Measurements from ENCODE around the gene ZNF579. TPM values are rescaled to one million over a fixed set of nuclear protein-coding genes. Genes with fewer than 3 reads are reported as not detected.
A peak's percentile ranks its signal among the peaks of the same experiment; 100 is the strongest.
"Not testable (repeated sequence)": the region's sequence is repeated elsewhere in the genome, so short reads cannot be mapped to it uniquely, and the experiment has no call there.

The ZNF579 gene
- total RNA-seq, 1 donor from 2014 or later: 35.0 TPM

DNA sequence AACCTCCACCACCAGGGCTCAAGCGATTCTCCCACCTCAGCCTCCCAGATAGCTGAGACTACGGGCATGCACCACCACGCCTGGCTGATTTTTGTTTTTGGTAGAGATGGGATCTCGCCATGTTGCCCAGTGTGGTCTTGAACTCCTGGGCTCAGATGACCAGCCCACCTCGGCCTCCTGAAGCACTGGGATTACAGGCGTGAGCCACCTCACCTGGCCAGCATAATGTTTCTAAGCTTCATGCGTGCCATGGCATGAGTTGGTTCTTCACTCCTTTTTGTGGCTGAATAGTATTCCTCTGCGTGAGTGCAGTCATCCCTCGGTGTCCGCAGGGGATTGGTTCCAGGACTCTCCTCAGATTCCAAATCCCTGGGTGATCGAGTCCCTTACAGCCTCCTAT, 4.2 kb upstream of the ZNF579 start:
- H3K9me3 Mint-ChIP-seq: no peaks in the 10 kb centered on the region
- no peaks in the 10 kb centered on the region for H3K27me3 Mint-ChIP-seq (ENCODE audit: low read depth)
- no peak for DNase-seq (ENCODE audit: low spot score in 2 of 2, unreplicated experiment in 2 of 2)
- TF ChIP-seq, protein P1, sequence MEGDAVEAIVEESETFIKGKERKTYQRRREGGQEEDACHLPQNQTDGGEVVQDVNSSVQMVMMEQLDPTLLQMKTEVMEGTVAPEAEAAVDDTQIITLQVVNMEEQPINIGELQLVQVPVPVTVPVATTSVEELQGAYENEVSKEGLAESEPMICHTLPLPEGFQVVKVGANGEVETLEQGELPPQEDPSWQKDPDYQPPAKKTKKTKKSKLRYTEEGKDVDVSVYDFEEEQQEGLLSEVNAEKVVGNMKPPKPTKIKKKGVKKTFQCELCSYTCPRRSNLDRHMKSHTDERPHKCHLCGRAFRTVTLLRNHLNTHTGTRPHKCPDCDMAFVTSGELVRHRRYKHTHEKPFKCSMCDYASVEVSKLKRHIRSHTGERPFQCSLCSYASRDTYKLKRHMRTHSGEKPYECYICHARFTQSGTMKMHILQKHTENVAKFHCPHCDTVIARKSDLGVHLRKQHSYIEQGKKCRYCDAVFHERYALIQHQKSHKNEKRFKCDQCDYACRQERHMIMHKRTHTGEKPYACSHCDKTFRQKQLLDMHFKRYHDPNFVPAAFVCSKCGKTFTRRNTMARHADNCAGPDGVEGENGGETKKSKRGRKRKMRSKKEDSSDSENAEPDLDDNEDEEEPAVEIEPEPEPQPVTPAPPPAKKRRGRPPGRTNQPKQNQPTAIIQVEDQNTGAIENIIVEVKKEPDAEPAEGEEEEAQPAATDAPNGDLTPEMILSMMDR (IDR thresholded peaks at IDR 0.05; ENCODE audit: unreplicated experiment): no peak
- H3K36me3 Mint-ChIP-seq: peaks cover under 1% of the 10 kb centered on the region
- H3K4me3 Mint-ChIP-seq: peak overlapping the region; percentile 75
- H3K27ac Mint-ChIP-seq: peak overlapping the region; percentile 98
- peaks cover 37% of the 10 kb centered on the region for H3K4me1 Mint-ChIP-seq

DNA sequence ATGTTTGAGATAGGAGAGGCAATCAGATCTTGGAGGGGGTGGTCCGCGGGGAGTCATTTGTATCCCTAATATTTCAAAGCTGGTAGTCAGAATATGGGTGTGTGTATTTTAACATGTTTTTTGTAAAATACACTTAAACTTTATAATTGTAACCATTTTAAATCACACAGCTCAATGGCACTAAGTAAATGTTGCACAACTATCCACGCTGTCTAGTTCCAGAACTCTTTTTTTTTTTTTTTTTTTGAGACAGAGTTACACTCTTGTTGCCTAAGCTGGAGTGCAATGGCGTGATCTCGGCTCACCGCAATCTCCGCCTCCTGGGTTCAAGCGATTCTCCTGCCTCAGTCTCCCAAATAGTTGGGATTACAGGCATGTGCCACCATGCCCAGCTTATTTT, 3.2 kb upstream of the ZNF579 start:
- H3K9me3 Mint-ChIP-seq; DNase-seq (ENCODE audit: low spot score in 2 of 2, unreplicated experiment in 2 of 2); H3K27ac Mint-ChIP-seq; H3K27me3 Mint-ChIP-seq (ENCODE audit: low read depth); H3K4me3 Mint-ChIP-seq; H3K36me3 Mint-ChIP-seq: not testable (repeated sequence)
- H3K4me1 Mint-ChIP-seq: peaks cover 42% of the 10 kb centered on the region

DNA sequence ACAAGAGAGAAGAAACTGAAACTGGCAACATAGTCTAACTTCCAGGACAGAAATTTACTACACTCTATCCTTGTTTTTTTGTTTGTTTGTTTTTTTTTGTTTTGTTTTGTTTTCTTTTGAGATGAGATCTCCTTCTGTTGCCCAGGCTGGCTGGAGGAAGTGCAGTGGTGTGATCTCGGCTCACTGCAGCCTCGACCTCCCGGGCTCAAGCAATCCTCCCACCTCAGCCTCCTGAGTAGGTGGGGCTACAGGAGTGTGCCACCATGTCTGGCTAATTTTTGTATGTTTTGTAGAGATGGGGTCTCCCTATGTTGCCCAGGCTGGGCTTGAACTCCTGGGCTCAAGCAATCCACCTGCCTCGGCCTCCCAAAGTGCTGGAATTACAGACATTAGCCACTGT, 1.6 kb upstream of the ZNF579 start:
- H3K27me3 Mint-ChIP-seq (ENCODE audit: low read depth); H3K4me3 Mint-ChIP-seq; H3K36me3 Mint-ChIP-seq; H3K9me3 Mint-ChIP-seq; DNase-seq (ENCODE audit: low spot score in 2 of 2, unreplicated experiment in 2 of 2): not testable (repeated sequence)
- H3K27ac Mint-ChIP-seq: peak overlapping the region; percentile 89
- peaks cover 41% of the 10 kb centered on the region for H3K4me1 Mint-ChIP-seq

DNA sequence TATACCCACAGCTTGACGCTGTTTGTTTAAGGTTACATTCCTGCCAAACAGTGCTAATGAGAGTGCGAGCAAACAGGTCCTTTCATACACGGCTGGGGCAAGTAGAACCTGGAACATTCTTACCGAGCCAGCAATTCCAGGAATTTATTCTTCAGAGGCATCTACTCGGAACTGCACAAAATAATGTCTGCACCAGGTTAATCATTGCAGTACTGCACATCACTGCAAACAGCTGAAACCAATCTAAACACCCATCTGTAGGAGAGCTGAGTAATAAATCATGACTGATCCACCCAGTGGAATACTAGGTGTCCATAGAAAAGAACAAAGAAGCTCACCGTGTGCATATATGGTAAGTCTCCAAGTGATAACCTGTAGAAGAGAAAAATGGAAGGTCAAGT, 1.2 kb upstream of the ZNF579 start:
- no peak for DNase-seq (ENCODE audit: low spot score in 2 of 2, unreplicated experiment in 2 of 2)
- no peaks in the 10 kb centered on the region for H3K27me3 Mint-ChIP-seq (ENCODE audit: low read depth)
- peak overlapping the region; percentile 90 for H3K4me3 Mint-ChIP-seq
- H3K27ac Mint-ChIP-seq: peak overlapping the region; percentile 89
- H3K36me3 Mint-ChIP-seq: peaks cover 13% of the 10 kb centered on the region
- TF ChIP-seq, protein P1 (IDR thresholded peaks at IDR 0.05; ENCODE audit: unreplicated experiment): no peak
- H3K9me3 Mint-ChIP-seq: no peaks in the 10 kb centered on the region
- H3K4me1 Mint-ChIP-seq: peaks cover 40% of the 10 kb centered on the region

DNA sequence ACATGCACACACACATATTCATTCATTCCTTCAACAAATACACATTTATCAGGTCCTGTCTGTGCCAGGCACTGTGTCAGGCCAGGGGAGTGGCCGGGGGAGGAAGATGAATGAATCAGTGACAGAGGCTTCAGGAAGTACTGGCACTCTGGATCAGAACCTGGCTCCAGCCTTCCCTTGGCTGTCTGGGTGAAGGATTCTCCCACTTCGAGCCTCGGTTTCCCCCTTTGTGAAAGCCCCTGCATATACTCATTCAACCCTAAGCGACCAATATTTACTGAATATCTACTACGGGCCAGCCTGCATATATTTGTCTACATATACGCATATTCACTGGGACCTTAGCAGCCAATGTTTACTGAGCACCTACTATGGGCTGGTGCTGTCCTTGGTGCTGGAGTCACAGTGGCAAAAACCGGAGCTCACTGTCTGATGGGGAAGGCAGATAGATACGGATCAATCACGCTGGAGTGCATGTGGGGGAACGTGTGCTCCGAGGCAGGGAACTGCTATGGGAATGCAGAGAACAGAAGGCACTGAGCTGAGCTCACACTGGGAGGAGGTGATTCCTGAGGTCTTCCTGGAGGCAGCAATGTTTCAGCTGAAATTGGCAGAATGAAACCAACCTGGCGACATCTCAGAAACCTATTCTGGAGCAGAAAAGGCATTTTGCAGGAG, 636 bp upstream of the ZNF579 start:
- Mint-ChIP-seq H3K27me3 (ENCODE audit: low read depth) (no peaks in the 10 kb centered on the region), H3K4me1 (peaks cover 36% of the 10 kb centered on the region), H3K27ac (peak overlapping the region; percentile 89), H3K4me3 (peak overlapping the region; percentile 90), H3K9me3 (no peaks in the 10 kb centered on the region), H3K36me3 (peaks cover 17% of the 10 kb centered on the region)
- no peak for DNase-seq (ENCODE audit: low spot score in 2 of 2, unreplicated experiment in 2 of 2)
- TF ChIP-seq, protein P1 (IDR thresholded peaks at IDR 0.05; ENCODE audit: unreplicated experiment): no peak

DNA sequence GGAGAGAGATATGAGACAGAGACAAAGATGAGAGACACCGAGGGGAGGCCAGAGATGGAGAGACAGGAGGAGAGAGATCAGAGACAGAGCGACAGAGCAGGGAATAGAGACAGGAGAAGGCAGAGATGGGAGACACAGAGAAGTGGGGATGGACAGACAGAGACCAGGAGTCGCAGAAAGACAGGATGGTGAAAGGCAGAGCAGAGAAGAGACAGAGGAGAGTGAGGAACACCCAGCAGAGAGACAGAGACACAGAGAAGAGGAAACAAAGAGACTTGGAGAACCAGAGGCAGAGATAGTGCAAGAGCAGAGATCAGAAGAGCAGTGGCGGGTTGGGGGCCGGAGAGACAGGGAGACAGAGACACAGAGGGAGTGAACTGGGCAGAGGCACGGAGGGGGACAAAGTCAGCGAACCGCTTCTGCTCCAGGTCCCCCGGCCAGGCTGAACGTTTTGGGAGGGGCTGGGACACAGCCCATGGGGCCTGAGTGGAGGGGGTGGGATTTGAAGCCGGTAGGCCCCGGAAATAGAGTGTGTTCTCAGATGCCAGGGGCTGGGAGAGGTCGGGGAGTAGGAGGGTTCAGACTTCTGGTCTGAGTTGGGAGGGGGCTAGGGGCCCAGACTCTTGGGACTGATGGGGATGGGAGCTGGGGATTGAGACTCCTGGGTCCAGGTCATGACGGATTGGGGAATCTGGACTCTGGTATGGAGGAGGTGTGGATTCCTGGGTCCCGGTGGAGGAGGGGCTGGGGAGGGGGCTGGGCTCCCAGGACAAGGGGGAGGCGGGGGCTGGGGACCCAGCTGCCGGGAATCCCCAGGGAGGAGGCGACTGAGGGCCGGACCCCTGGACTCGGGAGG, 654 bp downstream of the ZNF579 start:
- H3K9me3 Mint-ChIP-seq: no peaks in the 10 kb centered on the region
- H3K27ac Mint-ChIP-seq: peak overlapping the region; percentile 96
- TF ChIP-seq, protein P1 (IDR thresholded peaks at IDR 0.05; ENCODE audit: unreplicated experiment): no peak
- no peaks in the 10 kb centered on the region for H3K27me3 Mint-ChIP-seq (ENCODE audit: low read depth)
- H3K4me3 Mint-ChIP-seq: peak overlapping the region; percentile 90
- peaks cover 22% of the 10 kb centered on the region for H3K36me3 Mint-ChIP-seq
- DNase-seq (ENCODE audit: low spot score in 2 of 2, unreplicated experiment in 2 of 2): no peak
- H3K4me1 Mint-ChIP-seq: peaks cover 24% of the 10 kb centered on the region
